ENCODE measurements around the gene ARID5B.

Gene ARID5B

GRCh38 chr10:62115321-62115720, 213.8 kb downstream of the ARID5B start:
- Histone ChIP-seq H3K79me2 (ENCODE audit: low read length) (no peaks in the 10 kb centered on the region), H3F3A (ENCODE audit: insufficient read depth, low read length) (no peaks in the 10 kb centered on the region), H3K4me2 (ENCODE audit: low read depth, low read length) (no peak overlapping the region), H3K4me1 (ENCODE audit: low read length) (peaks cover 2% of the 10 kb centered on the region), H3K4me3 (ENCODE audit: low read length) (no peak overlapping the region), H3K27me3 (replicated peaks; ENCODE audit: insufficient read depth, low read length) (no peaks in the 10 kb centered on the region), H2AFZ (ENCODE audit: low read length) (no peak overlapping the region), H4K20me1 (ENCODE audit: insufficient read depth, low read length) (no peaks in the 10 kb centered on the region), H3K9me3 (replicated peaks; ENCODE audit: insufficient read depth, low read length) (no peaks in the 10 kb centered on the region), H3K9ac (ENCODE audit: low read length) (no peak overlapping the region), H3K36me3 (replicated peaks; ENCODE audit: insufficient read depth, low read length) (no peaks in the 10 kb centered on the region), H3K9me2 (replicated peaks; ENCODE audit: insufficient read depth, low read length) (no peaks in the 10 kb centered on the region), H3K27ac (ENCODE audit: low read length) (no peak overlapping the region)
- TF ChIP-seq EZH2 (optimal IDR thresholded peaks at IDR 0.05; ENCODE audit: low read depth, low read length): no peak
- TF ChIP-seq EZH2phosphoT487 (IDR thresholded peaks at IDR 0.05; ENCODE audit: low read length): no peak
- TF ChIP-seq CTCF (IDR thresholded peaks at IDR 0.05; ENCODE audit: low read length): no peak
- DNase-seq: no peak

GRCh38 chr10:62115842-62116241, 214.3 kb downstream of the ARID5B start:
- H3K9ac ChIP-seq (ENCODE audit: low read length): no peak overlapping the region
- H3K27me3 ChIP-seq (replicated peaks; ENCODE audit: insufficient read depth, low read length): no peaks in the 10 kb centered on the region
- H3K9me3 ChIP-seq (replicated peaks; ENCODE audit: insufficient read depth, low read length): no peaks in the 10 kb centered on the region
- H3K9me2 ChIP-seq (replicated peaks; ENCODE audit: insufficient read depth, low read length): no peaks in the 10 kb centered on the region
- no peaks in the 10 kb centered on the region for H3F3A ChIP-seq (ENCODE audit: insufficient read depth, low read length)
- no peak overlapping the region for H2AFZ ChIP-seq (ENCODE audit: low read length)
- no peak overlapping the region for H3K4me3 ChIP-seq (ENCODE audit: low read length)
- H3K79me2 ChIP-seq (ENCODE audit: low read length): no peaks in the 10 kb centered on the region
- H3K36me3 ChIP-seq (replicated peaks; ENCODE audit: insufficient read depth, low read length): no peaks in the 10 kb centered on the region
- H4K20me1 ChIP-seq (ENCODE audit: insufficient read depth, low read length): no peaks in the 10 kb centered on the region
- H3K4me1 ChIP-seq (ENCODE audit: low read length): no peaks in the 10 kb centered on the region
- no peak overlapping the region for H3K4me2 ChIP-seq (ENCODE audit: low read depth, low read length)
- TF ChIP-seq EZH2phosphoT487 (IDR thresholded peaks at IDR 0.05; ENCODE audit: low read length) (no peak), EZH2 (optimal IDR thresholded peaks at IDR 0.05; ENCODE audit: low read depth, low read length) (no peak), CTCF (IDR thresholded peaks at IDR 0.05; ENCODE audit: low read length) (no peak)
- no peak for DNase-seq
- no peak overlapping the region for H3K27ac ChIP-seq (ENCODE audit: low read length)

- Histone ChIP-seq H2AFZ (ENCODE audit: low read length) (no peak overlapping the region), H3K9me2 (replicated peaks; ENCODE audit: insufficient read depth, low read length) (no peaks in the 10 kb centered on the region), H3K36me3 (replicated peaks; ENCODE audit: insufficient read depth, low read length) (no peaks in the 10 kb centered on the region), H3K9me3 (replicated peaks; ENCODE audit: insufficient read depth, low read length) (no peaks in the 10 kb centered on the region), H3K4me2 (ENCODE audit: low read depth, low read length) (no peak overlapping the region), H3K9ac (ENCODE audit: low read length) (no peak overlapping the region), H3K79me2 (ENCODE audit: low read length) (no peaks in the 10 kb centered on the region), H3K27ac (ENCODE audit: low read length) (no peak overlapping the region), H3K4me1 (ENCODE audit: low read length) (no peaks in the 10 kb centered on the region), H3K27me3 (replicated peaks; ENCODE audit: insufficient read depth, low read length) (no peaks in the 10 kb centered on the region), H4K20me1 (ENCODE audit: insufficient read depth, low read length) (no peaks in the 10 kb centered on the region), H3F3A (ENCODE audit: insufficient read depth, low read length) (no peaks in the 10 kb centered on the region), H3K4me3 (ENCODE audit: low read length) (no peak overlapping the region)
- TF ChIP-seq EZH2 (optimal IDR thresholded peaks at IDR 0.05; ENCODE audit: low read depth, low read length) (no peak), CTCF (IDR thresholded peaks at IDR 0.05; ENCODE audit: low read length) (no peak), EZH2phosphoT487 (IDR thresholded peaks at IDR 0.05; ENCODE audit: low read length) (no peak)
- DNase-seq: no peak
Measured at GRCh38 chr10:62116896-62117295, 215.4 kb downstream of the ARID5B start.
